Stomach (tissue), 9 donors: ENCODE measurements around the gene ILDR2. TPM values are rescaled to one million over a fixed set of nuclear protein-coding genes. Genes with fewer than 3 reads are reported as not detected.

Source experiments
- DNase-seq, 2 donors: peaks; one replicate each; pipeline versions ENCODE4 v3.0.0 to v3.0.0-alpha.2; 2013 to 2019
- H3K27ac ChIP-seq, 5 donors: fragments of 200-600 bp in 4 of 5; sonication (generic) in 4 of 5; one replicate each; pipeline ENCODE4 v1.5.1; 2013 to 2019; ENCODE audit warnings: mild to moderate bottlenecking in 1 of 5, moderate library complexity in 1 of 5
- H3K27me3 ChIP-seq, 3 donors: fragments of 200-600 bp; sonication (generic); one replicate each; pipeline ENCODE4 v1.5.1; 2017 to 2019; ENCODE audit warnings: mixed run types in 1 of 3
- H3K36me3 ChIP-seq, 4 donors: fragments of 200-600 bp; sonication (generic); 1 replicate in 3 of 4; 2 replicates in 1 of 4; pipeline ENCODE4 v1.5.1; 2016 to 2019
- H3K4me1 ChIP-seq, 4 donors: fragments of 200-600 bp; sonication (generic); one replicate each; pipeline ENCODE4 v1.5.1; 2016 to 2019
- H3K4me3 ChIP-seq, 4 donors: fragments of 200-600 bp; sonication (generic) in 3 of 4; one replicate each; pipeline ENCODE4 v1.5.1; 2016 to 2019; ENCODE audit warnings: mild to moderate bottlenecking in 1 of 4
- H3K9me3 ChIP-seq, 4 donors: fragments of 200-600 bp; sonication (generic); one replicate each; pipeline ENCODE4 v1.5.1; 2016 to 2019
- CTCF ChIP-seq, 7 experiments: fragments of 450-650 bp in 4 of 7; fragments of 200-600 bp in 3 of 7; sonication (generic) in 3 of 7; IDR thresholded peaks; one replicate each; pipeline ENCODE4 v1.5.1; 2016 to 2019; ENCODE audit warnings: antibody characterized with exemption in 7 of 7, control low read depth in 2 of 7, mild to moderate bottlenecking in 1 of 7
- EP300 ChIP-seq: sonication (generic); formaldehyde crosslinking; IDR thresholded peaks from one replicate; pipeline ENCODE4 v1.6.1; 2017; ENCODE audit warnings: antibody characterized with exemption
- POLR2A ChIP-seq, 4 donors: fragments of 450-650 bp; IDR thresholded peaks; one replicate each; pipeline ENCODE4 v1.6.1; 2016; ENCODE audit warnings: antibody characterized with exemption in 4 of 4, control low read depth in 2 of 4, mild to moderate bottlenecking in 1 of 4, moderate library complexity in 1 of 4
- POLR2AphosphoS5 ChIP-seq, 3 donors: sonication (generic); formaldehyde crosslinking; IDR thresholded peaks; one replicate each; pipeline ENCODE4 v1.6.1; 2016; ENCODE audit warnings: antibody characterized with exemption in 3 of 3
- WGBS, 5 donors: extraction: QIAGEN DNeasy Blood & Tissue Kit in 3 of 5; methylation state at CpG; one replicate each; pipeline versions ENCODE4 v1.1.5 to v1.1.7; 2013 to 2018; 5-methylcytosine and 5-hydroxymethylcytosine counted together
- intact Hi-C: fragments of 100-400 bp; cut with DNase I; formaldehyde crosslinking; loops from one replicate; pipeline ENCODE4 v1.15.1; 2023; ENCODE audit warnings: low total_unique reads
- polyA plus RNA-seq, 3 donors: library from polyadenylated mRNA; stranded (reverse); fragments of 200-250 nt; gene quantifications; one replicate each; pipeline ENCODE4 v1.2.3, GENCODE V29; 2013
- total RNA-seq, 5 donors: library from RNA; depleted of rRNA; stranded (reverse); fragments of >200 nt; gene quantifications; one replicate each; pipeline versions ENCODE4 v1.1.0 to v1.2.3, GENCODE V29; 2014 to 2016
- donor health status: healthy with polysubstance abuse.
- donor health status: Bipolar disorder and iron deficiency.
- donor health status: healthy.

The ILDR2 gene
- total and polyA plus RNA-seq, 8 donors = under 0.01 to 0.92 (median 0.14) TPM; not detected in 2

- H3K27me3 ChIP-seq = no peaks in the 10 kb centered on the region
- no peak overlapping the region for H3K4me3 ChIP-seq
- 63 to 72% (median 69%) methylated on average over 3 of the region's 3 CpGs for WGBS, 5 donors
- intact Hi-C loops = loop anchor here (5.0 kb wide), 1 partner anchor 150 kb away; no protein-coding TSS in a partner anchor
- no peak for DNase-seq
- TF ChIP-seq POLR2AphosphoS5 (IDR thresholded peaks at IDR 0.05) (no peak), POLR2A (IDR thresholded peaks at IDR 0.05) (no peak), CTCF (IDR thresholded peaks at IDR 0.05) (no peak), EP300 (no peak)
- no peaks in the 10 kb centered on the region for H3K9me3 ChIP-seq
- H3K27ac ChIP-seq = no peak overlapping the region
- no peaks in the 10 kb centered on the region for H3K36me3 ChIP-seq
- H3K4me1 ChIP-seq = peaks cover 0 to 6% (median 2%) of the 10 kb centered on the region in 4 donors
Observed at GRCh38 chr1:166907763-166908162, 67.6 kb downstream of the ILDR2 start.

- H3K27ac ChIP-seq = no peak overlapping the region
- intact Hi-C loops = loop anchor here (5.0 kb wide), 1 partner anchor 150 kb away; no protein-coding TSS in a partner anchor
- no peaks in the 10 kb centered on the region for H3K36me3 ChIP-seq
- H3K4me3 ChIP-seq = no peak overlapping the region
- H3K27me3 ChIP-seq = no peaks in the 10 kb centered on the region
- TF ChIP-seq POLR2AphosphoS5 (IDR thresholded peaks at IDR 0.05) (no peak), POLR2A (IDR thresholded peaks at IDR 0.05) (no peak), CTCF (IDR thresholded peaks at IDR 0.05) (no peak), EP300 (no peak)
- DNase-seq = no peak
- 77 to 83% (median 82%) methylated on average over 4 of the region's 4 CpGs for WGBS, 5 donors
- H3K4me1 ChIP-seq = peaks cover 0 to 6% (median 2%) of the 10 kb centered on the region in 4 donors
- no peaks in the 10 kb centered on the region for H3K9me3 ChIP-seq
Observed at GRCh38 chr1:166907051-166907450, 68.3 kb downstream of the ILDR2 start.

- intact Hi-C loops = loop anchor here (5.0 kb wide), 1 partner anchor 151 kb away; no protein-coding TSS in a partner anchor
- no peak for DNase-seq
- no peaks in the 10 kb centered on the region for H3K36me3 ChIP-seq
- H3K4me1 ChIP-seq = peaks cover 0 to 6% (median 2%) of the 10 kb centered on the region in 4 donors
- no peaks in the 10 kb centered on the region for H3K9me3 ChIP-seq
- 58 to 83% (median 78%) methylated on average over 3 of the region's 3 CpGs for WGBS, 5 donors
- H3K27me3 ChIP-seq = no peaks in the 10 kb centered on the region
- H3K27ac ChIP-seq = no peak overlapping the region
- H3K4me3 ChIP-seq = no peak overlapping the region
- TF ChIP-seq CTCF (IDR thresholded peaks at IDR 0.05) (no peak), POLR2AphosphoS5 (IDR thresholded peaks at IDR 0.05) (no peak), EP300 (no peak), POLR2A (IDR thresholded peaks at IDR 0.05) (no peak)
Observed at GRCh38 chr1:166906647-166907046, 68.7 kb downstream of the ILDR2 start.

- intact Hi-C loops = loop anchor here (5.0 kb wide), 1 partner anchor 151 kb away; no protein-coding TSS in a partner anchor
- Histone ChIP-seq H3K9me3 (no peaks in the 10 kb centered on the region), H3K27me3 (no peaks in the 10 kb centered on the region), H3K4me3 (no peak overlapping the region), H3K36me3 (no peaks in the 10 kb centered on the region), H3K27ac (no peak overlapping the region), H3K4me1 (peaks cover 0 to 6% (median 2%) of the 10 kb centered on the region in 4 donors)
- 71 to 87% (median 84%) methylated on average over 3 of the region's 3 CpGs for WGBS, 5 donors
- no peak for DNase-seq
- TF ChIP-seq POLR2AphosphoS5 (IDR thresholded peaks at IDR 0.05) (no peak), CTCF (IDR thresholded peaks at IDR 0.05) (no peak), EP300 (no peak), POLR2A (IDR thresholded peaks at IDR 0.05) (no peak)
Observed at GRCh38 chr1:166905900-166906299, 69.4 kb downstream of the ILDR2 start.
